NCI-H1092 treated with DMSO at 0.1 percent for 48 hours (cell line): ENCODE results near the gene KIF18B.

ENCODE experiments used
- DNase-seq: peaks from one replicate; lab custom pipeline; 2025; lab: John Stamatoyannopoulos, UW

Gene KIF18B

GRCh38 chr17:44947461-44948314 lies at the start of gene KIF18B:
TSS of gene KIF18B (minus strand) at chr17:44947773. CDS start at chr17:44936344, 11,429 bp downstream.
- peak; percentile 96 for DNase-seq

GRCh38 chr17:44996304-44996703 lies 48.7 kb upstream of the KIF18B start:
- DNase-seq: no peak

- no peak for DNase-seq
These were observed 47.9 kb upstream of the KIF18B start for GRCh38 chr17:44995436-44996001.

- no peak for DNase-seq
These were observed 44.8 kb upstream of the KIF18B start for GRCh38 chr17:44992242-44992939.

GRCh38 chr17:44990994-44991393 lies 43.4 kb upstream of the KIF18B start:
- no peak for DNase-seq

GRCh38 chr17:44989552-44990138 lies 42.1 kb upstream of the KIF18B start:
- DNase-seq: no peak

- DNase-seq: no peak
These were observed 40.7 kb upstream of the KIF18B start for GRCh38 chr17:44988044-44988942.

GRCh38 chr17:44983563-44983962 lies 36.0 kb upstream of the KIF18B start:
- DNase-seq: no peak

- DNase-seq: no peak
These were observed 34.6 kb upstream of the KIF18B start for GRCh38 chr17:44982113-44982702.

- peak; percentile 46 for DNase-seq
These were observed 33.8 kb upstream of the KIF18B start for GRCh38 chr17:44981221-44981968.

GRCh38 chr17:44979426-44979995 lies 31.9 kb upstream of the KIF18B start:
- peak; percentile 18 for DNase-seq

GRCh38 chr17:44978807-44979206 lies 31.2 kb upstream of the KIF18B start:
- no peak for DNase-seq

GRCh38 chr17:44977814-44978550 lies 30.4 kb upstream of the KIF18B start:
- no peak for DNase-seq

- DNase-seq: no peak
These were observed 29.5 kb upstream of the KIF18B start for GRCh38 chr17:44977065-44977464.

GRCh38 chr17:44976206-44976605 lies 28.6 kb upstream of the KIF18B start:
- DNase-seq: no peak

GRCh38 chr17:44972953-44973352 lies 25.4 kb upstream of the KIF18B start:
- DNase-seq: no peak

GRCh38 chr17:44971776-44972483 lies 24.4 kb upstream of the KIF18B start:
- no peak for DNase-seq

GRCh38 chr17:44970136-44970741 lies 22.7 kb upstream of the KIF18B start:
- peak; percentile 51 for DNase-seq
